GM19193 (cell line): ENCODE measurements around the gene TBC1D24.

Experiments
- POLR2A ChIP-seq: IDR thresholded peaks from 4 replicates; pipeline ENCODE4 v1.6.1; 2011; ENCODE audit not compliant: insufficient read depth, insufficient read length; ENCODE audit errors: extremely low read depth

Gene TBC1D24

GRCh38 chr16:2471653-2472487, 3.1 kb upstream of the TBC1D24 start:
- TF ChIP-seq POLR2A = no peak

GRCh38 chr16:2472488-2472864, 2.5 kb upstream of the TBC1D24 start:
- TF ChIP-seq POLR2A = no peak

- peak; percentile 20 for TF ChIP-seq POLR2A
Measured at GRCh38 chr16:2472885-2473445, 2.0 kb upstream of the TBC1D24 start.

GRCh38 chr16:2473446-2473926, 1.4 kb upstream of the TBC1D24 start:
- no peak for TF ChIP-seq POLR2A

- no peak for TF ChIP-seq POLR2A
Measured at GRCh38 chr16:2473999-2474876, 689 bp upstream of the TBC1D24 start.

- no peak for TF ChIP-seq POLR2A
Measured at GRCh38 chr16:2475413-2476344, 752 bp downstream of the TBC1D24 start.

GRCh38 chr16:2476345-2476720, 1.4 kb downstream of the TBC1D24 start:
- no peak for TF ChIP-seq POLR2A

GRCh38 chr16:2476741-2477140, 1.8 kb downstream of the TBC1D24 start:
- TF ChIP-seq POLR2A = no peak

GRCh38 chr16:2477327-2477726, 2.4 kb downstream of the TBC1D24 start:
- TF ChIP-seq POLR2A = no peak

- no peak for TF ChIP-seq POLR2A
Measured at GRCh38 chr16:2478279-2478678, 3.4 kb downstream of the TBC1D24 start.

GRCh38 chr16:2480948-2481347, 6.0 kb downstream of the TBC1D24 start:
- no peak for TF ChIP-seq POLR2A

GRCh38 chr16:2481676-2482075, 6.7 kb downstream of the TBC1D24 start:
- TF ChIP-seq POLR2A = no peak

GRCh38 chr16:2482249-2482648, 7.3 kb downstream of the TBC1D24 start:
- TF ChIP-seq POLR2A = no peak
